Adrenal gland (tissue), 12 donors: ENCODE data around the gene ZNF570. TPM values are rescaled to one million over a fixed set of nuclear protein-coding genes. Genes with fewer than 3 reads are reported as not detected.

Source experiments
- DNase-seq, 7 donors: peaks; one replicate each; pipeline ENCODE4 v3.0.0-alpha.2; 2019 to 2020
- H3K27ac ChIP-seq, 5 donors: fragments of 200-600 bp; sonication (generic) in 4 of 5; 1 replicate in 3 of 5; 2 replicates in 2 of 5; pipeline versions ENCODE4 v1.5.1 to v1.8.0; 2016 to 2020; ENCODE audit warnings: mild to moderate bottlenecking in 1 of 5
- H3K27me3 ChIP-seq: fragments of 200-600 bp; 2 replicates; pipeline ENCODE4 v1.8.0; 2021
- H3K36me3 ChIP-seq, 2 donors: fragments of 200-600 bp; replicated peaks in 1 of 2; 1 replicate in 1 of 2; 2 replicates in 1 of 2; pipeline versions ENCODE4 v1.5.1 to v1.8.0; 2018 to 2022
- H3K4me1 ChIP-seq, 2 donors: fragments of 200-600 bp; replicated peaks in 1 of 2; 1 replicate in 1 of 2; 2 replicates in 1 of 2; pipeline versions ENCODE4 v1.5.1 to v1.8.0; 2018 to 2021
- H3K4me3 ChIP-seq, 4 donors: fragments of 200-600 bp; sonication (generic) in 3 of 4; one replicate each; pipeline ENCODE4 v1.5.1; 2016 to 2018
- H3K9me3 ChIP-seq, 3 donors: fragments of 200-600 bp; sonication (generic) in 1 of 3; replicated peaks in 1 of 3; 1 replicate in 2 of 3; 2 replicates in 1 of 3; pipeline versions ENCODE4 v1.5.1 to v1.8.0; 2016 to 2021
- CTCF ChIP-seq, 6 experiments: fragments of 450-650 bp in 4 of 6; fragments of 200-600 bp in 2 of 6; sonication (generic) in 1 of 6; IDR thresholded peaks; 1 replicate in 5 of 6; 2 replicates in 1 of 6; pipeline versions ENCODE4 v1.5.1 to v1.8.0; 2016 to 2021; ENCODE audit warnings: antibody characterized with exemption in 6 of 6, mild to moderate bottlenecking in 2 of 6, moderate library complexity in 1 of 6
- POLR2A ChIP-seq, 2 donors: fragments of 450-650 bp; IDR thresholded peaks; one replicate each; pipeline ENCODE4 v1.6.1; 2017; ENCODE audit warnings: antibody characterized with exemption in 2 of 2, mild to moderate bottlenecking in 2 of 2, moderate library complexity in 1 of 2
- WGBS, 4 donors: extraction: QIAGEN DNeasy Blood & Tissue Kit in 2 of 4; methylation state at CpG; one replicate each; pipeline versions ENCODE4 v1.1.5 to v1.1.7; 2013 to 2017; 5-methylcytosine and 5-hydroxymethylcytosine counted together
- intact Hi-C, 2 donors: fragments of 100-400 bp; cut with DNase I; formaldehyde crosslinking; loops; one replicate each; pipeline versions ENCODE4 v1.14.1 to v1.15.0; 2022 to 2023
- polyA plus RNA-seq, 3 donors: library from polyadenylated mRNA; stranded (reverse); fragments of 200-250 nt in 2 of 3; fragments of 350-450 nt in 1 of 3; fragmentation: Illumina TruSeq in 1 of 3; extraction: RNeasy Lipid Tissue Mini Kit (QIAGEN cat#74804) in 1 of 3; gene quantifications; one replicate each; pipeline ENCODE4 v1.2.3, GENCODE V29; 2013 to 2014
- total RNA-seq, 9 donors: library from RNA; depleted of rRNA in 4 of 9; stranded (reverse); fragments of >200 nt in 4 of 9; fragments of 120-200 nt in 1 of 9; fragmentation: NEBNext Ultra II Directional in 1 of 9; extraction: Animal tissue kit (Norgen Biotek cat#: 25700) in 1 of 9; gene quantifications; one replicate each; pipeline versions ENCODE4 v1.1.0 to v1.2.4, GENCODE V29; 2013 to 2023
- donor health status: healthy with polysubstance abuse.
- donor health status: Bipolar disorder and iron deficiency.
- donor health status: DM: yes; HTN: yes; CAD: no.
- donor health status: DM: no; HTN: no; CAD: no.
- donor health status: DM: no; HTN: no; CAD: no.
- donor health status: DM: yes; HTN: yes; CAD: no.

The ZNF570 gene
- total and polyA plus RNA-seq, 12 donors, result 1.4 to 11.6 (median 6.5) TPM

- H3K4me1 ChIP-seq, result no peaks in the 10 kb centered on the region
- intact Hi-C loops, result no loop called here
- no peak overlapping the region for H3K27ac ChIP-seq
- peaks cover 12 to 87% (median 19%) of the 10 kb centered on the region in 3 donors for H3K9me3 ChIP-seq
- H3K4me3 ChIP-seq, result peak overlapping the region in 1 of 4 donors; percentile 23
- no peak for DNase-seq
- 93 to 98% (median 96%) methylated on average over 8 of the region's 8 CpGs for WGBS, 4 donors
- H3K36me3 ChIP-seq, result no peaks in the 10 kb centered on the region
- no peak for TF ChIP-seq CTCF (IDR thresholded peaks at IDR 0.05)
- no peak for TF ChIP-seq POLR2A (IDR thresholded peaks at IDR 0.05)
- H3K27me3 ChIP-seq, result no peaks in the 10 kb centered on the region
These were observed 15.4 kb downstream of the ZNF570 start for GRCh38 chr19:37484406-37485168.

GRCh38 chr19:37492213-37492612 lies 23.1 kb downstream of the ZNF570 start:
- WGBS, 4 donors, result 65 to 69% (median 67%) methylated on average over 3 of the region's 3 CpGs
- no peak overlapping the region for H3K27ac ChIP-seq
- DNase-seq, result no peak
- peaks cover 2 to 31% (median 7%) of the 10 kb centered on the region in 3 donors for H3K9me3 ChIP-seq
- no peaks in the 10 kb centered on the region for H3K36me3 ChIP-seq
- no peaks in the 10 kb centered on the region for H3K4me1 ChIP-seq
- intact Hi-C loops, result no loop called here
- TF ChIP-seq POLR2A (IDR thresholded peaks at IDR 0.05) (no peak), CTCF (IDR thresholded peaks at IDR 0.05) (no peak)
- no peaks in the 10 kb centered on the region for H3K27me3 ChIP-seq
- H3K4me3 ChIP-seq, result no peak overlapping the region

GRCh38 chr19:37505958-37506386 lies 36.8 kb downstream of the ZNF570 start:
- peak overlapping the region; percentile 43 to 89 (median 52) for H3K4me3 ChIP-seq
- H3K27ac ChIP-seq, result peak overlapping the region; percentile 86 to 95 (median 94)
- TF ChIP-seq POLR2A (IDR thresholded peaks at IDR 0.05) (no peak), CTCF (IDR thresholded peaks at IDR 0.05) (no peak)
- H3K36me3 ChIP-seq, result no peaks in the 10 kb centered on the region
- H3K4me1 ChIP-seq, result peaks cover 3 to 13% of the 10 kb centered on the region in 2 donors
- DNase-seq, result peak in 1 of 7 donors; percentile 6
- no peaks in the 10 kb centered on the region for H3K9me3 ChIP-seq
- intact Hi-C loops, result no loop called here
- no peaks in the 10 kb centered on the region for H3K27me3 ChIP-seq
- 2 to 3% (median 3%) methylated on average over 9 to 12 of the region's 12 CpGs for WGBS, 4 donors

- 0 to 1% (median 1%) methylated on average over 24 to 40 of the region's 40 CpGs for WGBS, 4 donors
- Histone ChIP-seq H3K4me3 (peak within 1 kb of the TSS; percentile 43 to 89 (median 52)), H3K27ac (peak within 1 kb of the TSS; percentile 86 to 95 (median 94)), H3K4me1 (peaks cover 3 to 13% of the 10 kb centered on the region in 2 donors), H3K9me3 (no peaks in the 10 kb centered on the region), H3K27me3 (no peaks in the 10 kb centered on the region), H3K36me3 (no peaks in the 10 kb centered on the region)
- intact Hi-C loops, result no loop called here
- DNase-seq, result peak; percentile 82 to 95 (median 90)
- TF ChIP-seq POLR2A (IDR thresholded peaks at IDR 0.05) (peak; percentile 38 to 51), CTCF (IDR thresholded peaks at IDR 0.05) (peak in 1 of 6 experiments; percentile 33)
These were observed 37.4 kb downstream of the ZNF570 start, which contains the start of gene ZNF793 for GRCh38 chr19:37506387-37507166. Gene ZNF793, plus strand, starts transcription at chr19:37506939. Its CDS starts 16,501 bp downstream, at chr19:37523440.
